ENCODE data around the gene MAGEF1.

GRCh38 chr3:184690192-184690883 lies 21.5 kb downstream of the MAGEF1 start:
- no peak for TF ChIP-seq POLR2A (IDR thresholded peaks at IDR 0.05)
- TF ChIP-seq, protein P1, sequence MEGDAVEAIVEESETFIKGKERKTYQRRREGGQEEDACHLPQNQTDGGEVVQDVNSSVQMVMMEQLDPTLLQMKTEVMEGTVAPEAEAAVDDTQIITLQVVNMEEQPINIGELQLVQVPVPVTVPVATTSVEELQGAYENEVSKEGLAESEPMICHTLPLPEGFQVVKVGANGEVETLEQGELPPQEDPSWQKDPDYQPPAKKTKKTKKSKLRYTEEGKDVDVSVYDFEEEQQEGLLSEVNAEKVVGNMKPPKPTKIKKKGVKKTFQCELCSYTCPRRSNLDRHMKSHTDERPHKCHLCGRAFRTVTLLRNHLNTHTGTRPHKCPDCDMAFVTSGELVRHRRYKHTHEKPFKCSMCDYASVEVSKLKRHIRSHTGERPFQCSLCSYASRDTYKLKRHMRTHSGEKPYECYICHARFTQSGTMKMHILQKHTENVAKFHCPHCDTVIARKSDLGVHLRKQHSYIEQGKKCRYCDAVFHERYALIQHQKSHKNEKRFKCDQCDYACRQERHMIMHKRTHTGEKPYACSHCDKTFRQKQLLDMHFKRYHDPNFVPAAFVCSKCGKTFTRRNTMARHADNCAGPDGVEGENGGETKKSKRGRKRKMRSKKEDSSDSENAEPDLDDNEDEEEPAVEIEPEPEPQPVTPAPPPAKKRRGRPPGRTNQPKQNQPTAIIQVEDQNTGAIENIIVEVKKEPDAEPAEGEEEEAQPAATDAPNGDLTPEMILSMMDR (IDR thresholded peaks at IDR 0.05), result no peak

Data from Peyer's patch (tissue), 4 donors.